ENCODE measurements around the gene GCK.
A peak's percentile ranks its signal among the peaks of the same experiment; 100 is the strongest.
"Not testable (repeated sequence)": the region's sequence is repeated elsewhere in the genome, so short reads cannot be mapped to it uniquely, and the experiment has no call there.

The GCK gene

GRCh38 chr7:44180631-44181030 is 8.6 kb downstream of the GCK start:
- no peak for DNase-seq (ENCODE audit: low read depth)

- DNase-seq (ENCODE audit: low read depth): no peak
Measured at GRCh38 chr7:44177570-44178131, 11.6 kb downstream of the GCK start.

DNA sequence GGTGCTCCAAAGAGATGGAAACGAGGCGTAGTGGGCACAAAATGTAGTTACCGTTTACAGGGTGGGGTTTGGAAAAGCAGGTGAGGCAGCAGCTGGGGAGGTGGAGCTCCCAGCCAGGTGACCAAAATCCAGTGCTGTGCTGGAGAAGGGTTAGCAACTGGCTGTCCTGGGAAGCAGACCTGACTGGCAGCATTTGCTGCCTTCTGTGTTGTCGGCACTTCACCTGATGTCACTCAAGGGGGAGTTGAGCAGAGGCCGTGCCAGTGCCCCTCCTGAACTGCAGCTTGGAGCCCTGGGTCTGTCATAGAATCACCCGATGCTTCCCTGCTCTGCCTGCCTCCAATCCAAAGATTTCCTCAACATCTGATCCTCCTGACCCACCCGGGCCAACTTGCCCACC is 12.8 kb downstream of the GCK start:
- no peak for DNase-seq (ENCODE audit: low read depth)

DNA sequence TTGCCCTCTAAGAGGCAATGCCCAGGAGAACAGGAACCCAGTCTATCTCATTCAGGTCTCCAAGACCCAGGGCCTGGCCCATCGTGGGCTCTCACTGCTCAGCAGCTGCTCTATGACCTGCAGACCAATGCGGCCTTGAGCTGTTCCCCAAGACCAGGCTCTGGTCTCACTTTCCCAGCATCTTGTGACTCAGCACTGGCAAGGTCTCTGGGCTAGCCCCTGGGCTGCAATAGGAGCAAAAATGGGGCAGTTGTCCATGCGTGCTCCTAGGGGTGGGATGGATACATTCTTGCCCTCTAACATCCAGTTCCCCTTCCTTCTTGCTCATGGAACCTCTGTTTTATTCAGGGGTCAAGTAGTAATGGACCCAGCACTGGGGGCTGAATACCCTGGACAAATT is 13.5 kb downstream of the GCK start:
- DNase-seq (ENCODE audit: low read depth): no peak

DNA sequence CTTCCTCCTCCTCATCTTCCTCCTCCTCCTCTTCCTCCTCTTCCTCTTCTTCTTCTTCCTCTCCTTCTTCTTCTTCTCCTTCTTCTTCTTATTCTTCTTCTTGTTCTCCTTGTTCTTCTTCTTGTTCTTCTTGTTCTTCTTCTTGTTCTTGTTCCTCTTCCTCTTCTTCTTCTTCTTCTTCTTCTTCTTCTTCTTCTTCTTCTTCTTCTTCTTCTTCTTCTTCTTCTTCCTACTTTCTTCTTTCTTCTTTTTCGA is 14.6 kb downstream of the GCK start:
- not testable (repeated sequence) for DNase-seq (ENCODE audit: low read depth)

DNA sequence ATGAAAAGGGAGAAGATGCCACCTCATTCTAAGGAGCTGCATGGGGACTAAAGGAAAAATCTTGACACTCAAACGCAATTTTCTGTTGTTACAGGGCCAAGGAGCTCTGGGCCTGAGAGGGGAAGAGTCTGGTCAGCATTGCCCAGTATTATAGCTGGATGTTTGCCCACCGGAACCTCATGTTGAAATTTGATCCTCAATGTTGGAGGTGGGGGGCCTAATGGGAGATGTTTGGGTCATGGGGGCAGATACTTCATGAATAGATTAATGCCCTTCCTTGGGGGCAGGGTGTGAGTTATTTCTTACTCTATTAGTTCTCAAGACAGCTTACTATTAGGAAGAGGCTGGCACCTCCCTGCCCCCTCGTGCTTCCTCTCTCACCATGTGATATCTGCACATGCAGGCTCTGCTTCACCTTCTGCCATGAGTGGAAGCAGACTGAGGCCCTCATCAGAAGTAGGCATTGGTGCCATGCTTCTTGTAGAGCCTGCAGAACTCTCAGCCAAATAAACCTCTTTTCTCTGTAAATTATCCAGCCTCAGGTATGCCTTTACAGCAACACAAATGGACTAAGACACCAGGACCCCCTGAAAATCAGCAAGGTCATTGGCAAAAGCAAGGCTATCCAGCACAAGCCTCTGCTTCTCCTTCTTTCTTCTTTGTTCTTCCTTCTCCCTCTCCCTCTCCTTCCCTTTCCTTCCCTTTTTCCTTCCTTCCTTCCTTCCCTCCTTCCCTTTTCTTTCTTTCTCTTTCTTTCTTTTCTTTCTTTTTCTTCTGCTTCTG is 15.1 kb downstream of the GCK start:
- no peak for DNase-seq (ENCODE audit: low read depth)

DNA sequence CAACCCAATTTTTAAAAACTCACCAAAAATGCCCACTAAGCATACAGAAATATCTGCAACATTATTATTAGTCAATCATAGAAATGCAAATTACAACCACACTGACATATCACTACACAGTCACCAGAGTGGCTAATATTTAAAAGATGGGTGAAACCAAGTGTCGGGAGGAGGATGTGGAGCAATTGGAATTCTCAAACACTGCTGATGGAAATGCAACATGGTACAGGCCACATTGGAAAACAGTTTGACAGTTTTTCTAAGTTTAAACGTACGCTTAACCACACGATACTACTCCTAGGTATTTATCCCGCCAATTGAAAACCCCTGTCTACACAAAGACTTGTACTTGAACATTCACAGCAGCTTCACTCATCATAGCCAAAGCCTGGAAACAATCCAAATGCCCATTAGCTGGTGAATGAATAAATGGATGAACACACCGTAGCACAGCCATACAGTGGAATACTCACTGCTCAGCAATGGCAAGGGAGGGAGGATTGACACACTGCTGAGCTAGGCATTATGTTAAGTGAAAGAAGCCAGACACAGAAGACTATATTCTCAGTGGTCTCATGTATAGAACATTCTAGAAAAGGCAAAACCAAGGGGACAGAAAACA is 16.3 kb downstream of the GCK start:
- DNase-seq (ENCODE audit: low read depth): no peak

GRCh38 chr7:44172352-44172751 is 16.9 kb downstream of the GCK start:
- no peak for DNase-seq (ENCODE audit: low read depth)

DNA sequence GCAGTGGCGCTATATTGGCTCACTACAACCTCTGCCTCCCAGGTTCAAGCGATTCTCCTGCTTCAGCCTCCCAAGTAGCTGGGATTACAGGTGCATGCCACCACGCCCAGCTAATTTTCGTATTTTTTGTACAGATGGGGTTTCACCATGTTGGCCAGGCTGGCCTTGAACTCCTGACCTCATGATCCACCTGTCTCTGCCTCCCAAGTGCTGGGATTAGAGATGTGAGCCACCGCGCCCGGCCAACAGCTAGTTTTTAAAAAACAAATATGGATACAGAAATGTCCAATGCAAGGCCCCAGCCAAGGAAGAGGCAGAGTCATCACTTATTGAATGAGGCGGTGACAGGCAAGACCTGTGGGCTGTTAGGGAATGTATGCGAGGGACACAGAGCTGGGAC is 17.3 kb downstream of the GCK start:
- not testable (repeated sequence) for DNase-seq (ENCODE audit: low read depth)

DNA sequence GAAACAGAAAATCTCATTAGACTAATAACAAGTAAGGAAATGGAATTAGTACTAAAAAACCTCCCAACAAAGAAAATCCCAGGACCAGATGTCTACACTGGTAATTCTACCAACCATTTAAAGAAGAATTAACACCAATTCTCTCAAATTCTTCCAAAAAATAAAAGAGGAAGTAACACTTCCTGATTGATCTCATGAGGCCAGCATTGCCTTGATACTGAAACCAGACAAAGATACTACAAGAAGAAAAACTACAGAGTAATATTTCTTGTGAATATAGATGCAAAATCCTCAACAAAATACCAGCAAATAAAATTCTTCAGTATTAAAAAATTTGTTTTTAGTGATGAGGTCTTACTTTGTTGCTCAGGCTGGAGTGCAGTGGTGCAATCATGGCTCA is 21.3 kb downstream of the GCK start:
- DNase-seq (ENCODE audit: low read depth): no peak

DNA sequence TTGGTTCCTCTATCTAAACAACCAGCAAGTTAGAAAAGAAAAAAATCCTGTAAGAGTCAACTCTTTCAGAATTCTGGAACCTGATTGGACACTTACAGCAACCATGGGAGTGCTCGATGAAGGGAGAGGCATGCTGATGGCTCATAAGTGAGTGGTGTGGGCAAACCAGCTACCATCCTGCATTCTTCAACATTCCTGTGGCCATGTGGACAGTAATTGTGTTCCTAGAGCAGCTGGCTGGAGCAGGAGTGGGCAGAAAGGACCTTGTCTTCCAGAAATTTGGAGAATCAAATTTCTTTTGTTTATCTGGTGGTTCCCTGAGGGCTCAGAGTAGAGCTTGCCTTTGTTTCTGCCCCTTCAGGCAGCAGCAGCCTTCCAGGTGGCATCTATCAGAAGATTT is 25.6 kb downstream of the GCK start:
- peak; percentile 78 for DNase-seq (ENCODE audit: low read depth)

- no peak for DNase-seq (ENCODE audit: low read depth)
Measured at GRCh38 chr7:44162785-44163395, 26.3 kb downstream of the GCK start.

- no peak for DNase-seq (ENCODE audit: low read depth)
Measured at GRCh38 chr7:44162179-44162578, 27.1 kb downstream of the GCK start.

- no peak for DNase-seq (ENCODE audit: low read depth)
Measured at GRCh38 chr7:44161371-44161770, 27.9 kb downstream of the GCK start.

DNA sequence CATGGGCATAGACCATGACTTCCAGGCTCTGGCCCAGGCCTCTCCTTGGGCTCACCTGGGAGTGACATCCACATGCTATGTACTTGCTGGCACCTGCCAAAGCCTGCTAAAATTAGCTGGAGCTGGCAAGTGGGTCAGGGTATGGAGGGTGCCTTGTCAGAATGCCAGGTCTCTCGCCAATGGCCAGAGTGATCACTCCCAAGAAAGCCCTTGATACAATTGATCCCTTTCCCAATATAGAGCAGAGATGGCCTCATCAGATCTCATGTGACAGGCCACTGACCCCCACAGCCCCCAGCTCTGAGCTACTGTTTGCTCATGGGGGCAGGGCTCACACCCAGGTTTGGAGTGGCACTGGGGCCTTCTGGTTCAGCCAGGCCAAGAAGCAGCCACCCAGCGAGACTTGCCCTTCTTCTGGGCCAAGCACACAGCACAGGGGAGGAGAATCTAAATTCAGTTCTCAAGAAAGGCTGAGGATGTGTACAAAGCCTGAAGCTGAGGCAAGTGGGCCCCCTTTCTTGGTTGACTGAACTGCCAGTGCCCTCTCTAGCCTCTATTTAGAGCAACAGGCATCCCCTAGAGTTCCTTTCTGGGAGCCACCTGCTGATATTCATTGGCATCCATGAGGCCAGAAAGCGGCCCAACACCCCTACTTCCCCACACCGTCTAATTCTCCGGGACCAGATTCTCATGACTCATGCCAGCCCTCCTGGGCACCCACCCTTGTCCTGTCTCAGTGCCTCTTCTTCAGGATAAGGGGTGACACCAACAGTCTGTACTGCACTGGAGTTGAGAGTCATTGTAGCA is 29.2 kb downstream of the GCK start:
- DNase-seq (ENCODE audit: low read depth): no peak

- no peak for DNase-seq (ENCODE audit: low read depth)
Measured at GRCh38 chr7:44158873-44159631, 30.2 kb downstream of the GCK start.

GRCh38 chr7:44158096-44158872 is 31.0 kb downstream of the GCK start:
- no peak for DNase-seq (ENCODE audit: low read depth)

- no peak for DNase-seq (ENCODE audit: low read depth)
Measured at GRCh38 chr7:44157116-44158080, 31.8 kb downstream of the GCK start.

DNA sequence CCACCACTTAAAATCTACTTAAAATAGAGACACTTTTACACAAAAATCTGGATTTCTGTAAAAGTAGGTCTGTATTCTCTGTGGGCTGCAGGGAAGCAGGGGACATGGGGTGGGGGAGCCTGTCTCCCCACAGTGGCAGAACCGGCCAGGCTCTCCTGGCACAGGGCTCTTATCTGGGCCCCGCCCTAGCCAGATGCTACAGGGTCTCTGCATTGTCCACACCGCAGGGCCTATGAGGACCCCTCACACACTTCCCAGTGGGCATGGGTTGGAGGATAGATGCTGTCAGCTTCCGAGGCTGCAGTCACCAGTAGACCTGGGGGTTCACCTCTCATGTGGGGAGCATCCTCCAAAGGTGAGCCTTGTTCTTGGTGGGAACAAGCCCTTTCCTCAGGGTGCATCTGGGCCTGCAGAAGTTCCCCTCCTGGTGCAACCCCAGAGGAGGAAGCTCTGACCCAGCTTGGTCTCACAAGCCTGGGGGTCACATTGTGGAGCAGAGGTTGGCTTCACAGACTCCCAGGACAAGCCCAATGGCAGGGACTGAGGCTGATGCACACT is 32.7 kb downstream of the GCK start:
- DNase-seq (ENCODE audit: low read depth): no peak
